ENCODE data around the gene LSAMP. TPM values are rescaled to one million over a fixed set of nuclear protein-coding genes. Genes with fewer than 3 reads are reported as not detected.

LSAMP gene
- total RNA-seq, 1 donor from 2014 or later = 30.1 TPM

- peaks cover 15% of the 10 kb centered on the region for H3K9me3 Mint-ChIP-seq
- TF ChIP-seq CTCF (IDR thresholded peaks at IDR 0.05; ENCODE audit: unreplicated experiment) = no peak
- no peaks in the 10 kb centered on the region for H3K4me1 Mint-ChIP-seq
- no peaks in the 10 kb centered on the region for H3K27me3 Mint-ChIP-seq (ENCODE audit: low read depth)
- no peak overlapping the region for H3K4me3 Mint-ChIP-seq
- DNase-seq (ENCODE audit: low spot score in 2 of 2, unreplicated experiment in 2 of 2) = no peak
- no peaks in the 10 kb centered on the region for H3K36me3 Mint-ChIP-seq
- H3K27ac Mint-ChIP-seq = no peak overlapping the region
Observed at GRCh38 chr3:116161575-116162525, 283.4 kb downstream of the LSAMP start.

GRCh38 chr3:116160594-116160993, 284.7 kb downstream of the LSAMP start:
- peaks cover 5% of the 10 kb centered on the region for H3K4me1 Mint-ChIP-seq
- no peak overlapping the region for H3K4me3 Mint-ChIP-seq
- no peaks in the 10 kb centered on the region for H3K27me3 Mint-ChIP-seq (ENCODE audit: low read depth)
- no peak for DNase-seq (ENCODE audit: low spot score in 2 of 2, unreplicated experiment in 2 of 2)
- peaks cover 15% of the 10 kb centered on the region for H3K9me3 Mint-ChIP-seq
- no peak for TF ChIP-seq CTCF (IDR thresholded peaks at IDR 0.05; ENCODE audit: unreplicated experiment)
- no peak overlapping the region for H3K27ac Mint-ChIP-seq
- no peaks in the 10 kb centered on the region for H3K36me3 Mint-ChIP-seq

- no peak overlapping the region for H3K27ac Mint-ChIP-seq
- no peaks in the 10 kb centered on the region for H3K27me3 Mint-ChIP-seq (ENCODE audit: low read depth)
- no peak for TF ChIP-seq CTCF (IDR thresholded peaks at IDR 0.05; ENCODE audit: unreplicated experiment)
- no peak overlapping the region for H3K4me3 Mint-ChIP-seq
- peaks cover 15% of the 10 kb centered on the region for H3K9me3 Mint-ChIP-seq
- H3K36me3 Mint-ChIP-seq = no peaks in the 10 kb centered on the region
- DNase-seq (ENCODE audit: low spot score in 2 of 2, unreplicated experiment in 2 of 2) = no peak
- H3K4me1 Mint-ChIP-seq = peaks cover 5% of the 10 kb centered on the region
Observed at GRCh38 chr3:116155841-116156240, 289.4 kb downstream of the LSAMP start.

GRCh38 chr3:116154389-116154788, 290.9 kb downstream of the LSAMP start:
- Mint-ChIP-seq H3K36me3 (no peaks in the 10 kb centered on the region), H3K27me3 (ENCODE audit: low read depth) (no peaks in the 10 kb centered on the region), H3K4me1 (peaks cover 5% of the 10 kb centered on the region), H3K27ac (no peak overlapping the region), H3K9me3 (peaks cover 11% of the 10 kb centered on the region), H3K4me3 (no peak overlapping the region)
- DNase-seq (ENCODE audit: low spot score in 2 of 2, unreplicated experiment in 2 of 2) = no peak
- no peak for TF ChIP-seq CTCF (IDR thresholded peaks at IDR 0.05; ENCODE audit: unreplicated experiment)

DNA sequence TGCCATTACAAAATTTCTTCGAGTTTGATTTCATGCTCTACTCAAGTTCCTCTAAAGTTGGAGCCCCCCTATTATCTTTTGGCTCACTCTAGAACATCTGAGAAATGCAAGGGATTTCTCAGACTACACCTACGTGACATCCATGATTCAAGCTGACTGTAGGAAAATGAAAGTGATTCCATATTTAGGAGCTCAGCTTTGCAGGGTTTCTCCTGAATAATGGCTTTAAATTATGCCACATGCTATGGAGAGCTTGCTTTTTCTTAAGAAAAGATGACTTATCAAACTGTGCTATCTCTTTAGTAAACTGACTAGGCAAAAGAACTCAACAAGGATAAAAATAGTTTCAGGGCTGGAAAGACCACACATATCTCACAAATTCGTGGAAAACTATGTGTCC, 292.1 kb downstream of the LSAMP start:
- no peak overlapping the region for H3K27ac Mint-ChIP-seq
- no peaks in the 10 kb centered on the region for H3K36me3 Mint-ChIP-seq
- no peaks in the 10 kb centered on the region for H3K9me3 Mint-ChIP-seq
- H3K4me1 Mint-ChIP-seq = peaks cover 8% of the 10 kb centered on the region
- no peak for TF ChIP-seq CTCF (IDR thresholded peaks at IDR 0.05; ENCODE audit: unreplicated experiment)
- H3K27me3 Mint-ChIP-seq (ENCODE audit: low read depth) = no peaks in the 10 kb centered on the region
- H3K4me3 Mint-ChIP-seq = no peak overlapping the region
- DNase-seq (ENCODE audit: low spot score in 2 of 2, unreplicated experiment in 2 of 2) = no peak
